ENCODE data around the gene FICD.
"Not testable (repeated sequence)": the region's sequence is repeated elsewhere in the genome, so short reads cannot be mapped to it uniquely, and the experiment has no call there.

Gene FICD

GRCh38 chr12:108514973-108515814 lies at the start of gene FICD:
TSS of gene FICD (plus strand) at chr12:108515277. CDS start at chr12:108516973, 1,696 bp downstream.
- DNase-seq (ENCODE audit: low read depth, low spot score), result peak; percentile 99

- no peak for DNase-seq (ENCODE audit: low read depth, low spot score)
These were observed 49.7 kb upstream of the FICD start for GRCh38 chr12:108465417-108465816.

- DNase-seq (ENCODE audit: low read depth, low spot score), result peak; percentile 61
These were observed 46.7 kb upstream of the FICD start for GRCh38 chr12:108468196-108468968.

- DNase-seq (ENCODE audit: low read depth, low spot score), result no peak
These were observed 41.5 kb upstream of the FICD start for GRCh38 chr12:108473400-108474055.

DNA sequence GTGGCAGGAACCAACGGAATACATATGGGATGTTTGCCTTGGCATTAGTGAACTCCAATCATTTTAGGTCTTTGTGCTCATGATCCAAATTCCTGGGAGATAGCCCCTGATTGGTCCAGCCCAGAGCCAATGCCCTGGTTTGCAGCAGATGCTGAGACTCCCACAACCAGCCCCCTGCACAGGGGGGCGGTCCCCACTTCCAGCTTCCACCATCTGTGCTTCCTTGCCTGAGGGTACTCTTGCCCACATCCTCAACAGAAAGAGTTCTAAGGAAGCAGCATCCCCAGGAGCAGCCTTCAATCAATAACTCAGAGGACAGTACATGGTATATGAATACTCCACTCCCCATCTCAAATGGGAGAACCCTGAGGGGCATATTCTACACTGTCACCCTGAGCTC lies 39.7 kb upstream of the FICD start:
- DNase-seq (ENCODE audit: low read depth, low spot score), result no peak

GRCh38 chr12:108477055-108477880 lies 37.8 kb upstream of the FICD start:
- no peak for DNase-seq (ENCODE audit: low read depth, low spot score)

- DNase-seq (ENCODE audit: low read depth, low spot score), result no peak
These were observed 37.2 kb upstream of the FICD start for GRCh38 chr12:108477881-108478259.

GRCh38 chr12:108478611-108479206 lies 36.4 kb upstream of the FICD start:
- no peak for DNase-seq (ENCODE audit: low read depth, low spot score)

GRCh38 chr12:108479364-108480070 lies 35.6 kb upstream of the FICD start:
- no peak for DNase-seq (ENCODE audit: low read depth, low spot score)

GRCh38 chr12:108482717-108483212 lies 32.3 kb upstream of the FICD start:
- peak; percentile 47 for DNase-seq (ENCODE audit: low read depth, low spot score)

- DNase-seq (ENCODE audit: low read depth, low spot score), result no peak
These were observed 31.6 kb upstream of the FICD start for GRCh38 chr12:108483213-108484059.

DNA sequence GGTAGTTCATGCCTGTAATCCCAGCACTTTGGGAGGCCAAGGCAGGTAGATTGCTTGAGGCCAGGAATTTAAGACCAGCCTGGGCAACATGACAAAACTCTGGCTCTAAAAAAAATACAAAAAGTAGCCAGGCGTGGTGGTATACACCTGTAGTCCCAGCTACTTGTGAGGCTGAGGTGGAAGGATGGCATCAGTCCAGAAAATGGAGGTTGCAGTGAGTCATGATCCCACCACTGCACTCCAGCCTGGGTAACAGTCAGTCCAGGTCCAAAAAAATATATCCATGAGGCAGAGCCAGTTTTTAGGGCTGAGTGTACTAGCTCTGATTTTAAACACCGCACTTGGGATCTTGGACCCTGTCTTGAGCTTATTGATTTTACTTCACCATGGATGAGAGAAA lies 30.6 kb upstream of the FICD start:
- no peak for DNase-seq (ENCODE audit: low read depth, low spot score)

DNA sequence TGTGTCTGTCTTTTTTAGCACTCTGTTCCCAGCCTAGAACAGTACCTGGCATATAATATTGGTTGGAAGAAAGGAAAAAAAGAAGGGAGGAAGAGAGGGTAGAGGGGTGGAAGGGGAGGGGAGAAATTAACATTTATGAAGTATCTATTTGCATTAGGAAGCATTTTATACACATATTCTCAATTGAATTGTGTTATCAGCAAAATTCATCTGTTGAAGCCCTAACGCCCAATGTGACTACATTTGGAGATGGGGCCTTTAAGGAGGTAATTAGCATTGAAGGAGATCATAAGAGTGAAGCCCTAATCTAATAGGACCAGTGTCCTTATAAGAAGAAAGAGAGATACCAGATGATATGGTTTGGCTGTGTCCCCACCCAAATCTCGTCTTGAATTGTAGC lies 30.2 kb upstream of the FICD start:
- no peak for DNase-seq (ENCODE audit: low read depth, low spot score)

DNA sequence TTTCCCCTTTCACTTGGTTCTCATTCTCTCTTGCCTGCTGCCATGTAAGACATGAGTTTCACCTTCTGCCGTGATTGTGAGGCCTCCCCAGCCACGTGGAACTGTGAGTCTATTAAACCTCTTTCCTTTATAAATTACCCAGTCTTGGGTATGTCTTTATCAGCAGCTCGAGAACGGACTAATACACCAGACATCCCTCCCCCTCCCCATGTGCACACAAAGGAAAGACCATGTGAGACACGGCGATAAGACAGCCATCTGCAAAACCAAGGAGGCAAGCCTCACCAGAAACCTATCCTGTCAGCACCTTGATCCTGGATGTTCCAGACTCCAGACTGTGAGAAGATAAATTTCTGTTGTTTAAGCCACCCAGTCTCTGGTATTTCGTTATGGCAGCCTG lies 29.7 kb upstream of the FICD start:
- DNase-seq (ENCODE audit: low read depth, low spot score), result not testable (repeated sequence)

DNA sequence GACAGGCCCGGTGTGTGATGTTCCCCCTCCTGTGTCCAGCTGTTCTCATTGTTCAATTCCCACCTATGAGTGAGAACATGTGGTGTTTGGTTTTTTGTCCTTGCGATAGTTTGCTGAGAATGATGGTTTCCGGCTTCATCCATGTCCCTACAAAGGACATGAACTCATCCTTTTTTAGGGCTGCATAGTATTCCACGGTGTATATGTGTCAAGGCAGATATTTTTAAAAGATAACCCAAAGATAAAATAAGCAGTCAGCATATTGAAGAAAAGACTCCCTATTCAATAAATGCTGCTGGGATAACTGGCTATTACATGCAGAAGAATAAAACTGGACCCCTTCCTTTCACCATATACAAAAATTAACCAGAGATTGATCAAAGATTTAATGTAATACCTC lies 28.0 kb upstream of the FICD start:
- not testable (repeated sequence) for DNase-seq (ENCODE audit: low read depth, low spot score)

- no peak for DNase-seq (ENCODE audit: low read depth, low spot score)
These were observed 23.8 kb upstream of the FICD start for GRCh38 chr12:108491256-108491655.

DNA sequence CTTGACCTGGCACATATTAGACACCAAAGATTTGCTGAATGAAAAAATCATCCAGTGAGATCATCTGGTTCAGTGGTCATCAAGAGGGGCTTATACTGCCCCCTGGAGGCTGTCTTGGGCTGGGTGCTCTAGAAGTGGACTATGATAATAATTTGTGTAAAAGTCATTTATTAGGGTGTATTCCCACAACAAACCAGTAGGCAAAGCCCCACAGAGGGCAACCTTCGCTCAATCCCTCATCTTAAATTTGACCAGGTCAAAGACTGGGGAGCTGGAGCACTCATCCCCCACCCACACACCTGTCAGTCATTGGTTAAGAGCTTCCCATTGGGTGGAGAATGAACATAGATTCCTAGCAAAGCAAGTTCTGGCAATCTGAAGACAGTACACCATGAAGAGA lies 20.0 kb upstream of the FICD start:
- DNase-seq (ENCODE audit: low read depth, low spot score), result no peak

- no peak for DNase-seq (ENCODE audit: low read depth, low spot score)
These were observed 19.1 kb upstream of the FICD start for GRCh38 chr12:108495823-108496579.

- no peak for DNase-seq (ENCODE audit: low read depth, low spot score)
These were observed 16.9 kb upstream of the FICD start for GRCh38 chr12:108498136-108498535.

Data from astrocyte of the hippocampus (primary cell).